SU-DHL-6 (cell line): ENCODE results near the gene HCAR2.

Source experiments
- H2AFZ ChIP-seq: fragments of 200-600 bp; sonication (generic); 2 replicates; pipeline ENCODE4 v1.6.1; 2014; ENCODE audit warnings: low read depth, mild to moderate bottlenecking, moderate library complexity, mixed read lengths, antibody characterized with exemption, low read length; ENCODE audit not compliant: severe bottlenecking
- H3F3A ChIP-seq: fragments of 200-600 bp; shearing (Covaris generic); 2 replicates; pipeline ENCODE4 v1.6.0; 2016; ENCODE audit warnings: antibody characterized with exemption, mild to moderate bottlenecking; ENCODE audit not compliant: insufficient read depth
- H3K27ac ChIP-seq: fragments of 200-600 bp; sonication (generic); 2 replicates; pipeline ENCODE4 v1.5.1; 2016; ENCODE audit warnings: low read depth, mild to moderate bottlenecking, low read length, moderate library complexity, mixed read lengths
- H3K27me3 ChIP-seq: fragments of 200-600 bp; sonication (generic), shearing (Covaris generic); 2 replicates; pipeline ENCODE4 v1.6.0; 2014; ENCODE audit warnings: mild to moderate bottlenecking, low read length
- H3K36me3 ChIP-seq: fragments of 200-600 bp; sonication (generic); 2 replicates; pipeline ENCODE4 v1.6.1; 2014; ENCODE audit warnings: mild to moderate bottlenecking, low read length, mixed read lengths
- H3K4me2 ChIP-seq: fragments of 300-600, 200-600 bp; shearing (Covaris generic), sonication (generic); 2 replicates; pipeline ENCODE4 v1.6.0; 2014; ENCODE audit warnings: low read length, low read depth, mild to moderate bottlenecking; ENCODE audit not compliant: poor library complexity, severe bottlenecking
- H3K4me3 ChIP-seq: fragments of 200-600 bp; sonication (generic); 2 replicates; pipeline ENCODE4 v1.5.1; 2014; ENCODE audit warnings: antibody characterized with exemption, low read length, mild to moderate bottlenecking, mixed read lengths; ENCODE audit not compliant: insufficient read depth, poor library complexity, severe bottlenecking
- H3K79me2 ChIP-seq: fragments of 200-600 bp; sonication (generic); 2 replicates; pipeline ENCODE4 v1.6.1; 2014; ENCODE audit warnings: mild to moderate bottlenecking, low read length, moderate library complexity; ENCODE audit not compliant: insufficient read depth
- H3K9ac ChIP-seq: fragments of 200-600 bp; sonication (generic); 2 replicates; pipeline ENCODE4 v1.7.0; 2014; ENCODE audit warnings: mild to moderate bottlenecking, low read length
- H3K9me2 ChIP-seq: fragments of 200-600 bp; sonication (generic); replicated peaks from 2 replicates; pipeline ENCODE4 v1.6.1; 2014; ENCODE audit warnings: low read length; ENCODE audit not compliant: insufficient read depth
- H3K9me3 ChIP-seq: fragments of 200-600 bp; sonication (generic); 2 replicates; pipeline ENCODE4 v1.6.1; 2014; ENCODE audit warnings: low read length, mixed read lengths; ENCODE audit not compliant: insufficient read depth
- H4K20me1 ChIP-seq: fragments of 200-600 bp; sonication (generic); 2 replicates; pipeline ENCODE4 v1.6.1; 2014; ENCODE audit warnings: low read depth, mild to moderate bottlenecking, antibody characterized with exemption, low read length, moderate library complexity, mixed read lengths
- CTCF ChIP-seq: fragments of 200-600 bp; sonication (generic); IDR thresholded peaks from one replicate; pipeline ENCODE4 v1.5.1; 2017; ENCODE audit warnings: antibody characterized with exemption, mild to moderate bottlenecking, low read length, moderate library complexity; ENCODE audit not compliant: insufficient read depth, poor library complexity, severe bottlenecking
- EZH2phosphoT487 ChIP-seq: fragments of 200-600 bp; sonication (generic), shearing (Covaris generic); conservative IDR thresholded peaks from 2 replicates; pipeline ENCODE4 v1.6.1; 2018; ENCODE audit warnings: mild to moderate bottlenecking, antibody characterized with exemption, low read length, moderate library complexity, mixed read lengths

The HCAR2 gene

GRCh38 chr12:122672515-122672914, 30.6 kb downstream of the HCAR2 start:
- Histone ChIP-seq H3K4me3 (no peak overlapping the region), H3K79me2 (no peaks in the 10 kb centered on the region), H3K9ac (no peak overlapping the region), H4K20me1 (no peaks in the 10 kb centered on the region), H3K27me3 (no peaks in the 10 kb centered on the region), H3K27ac (no peak overlapping the region), H3K9me3 (no peaks in the 10 kb centered on the region), H3K9me2 (no peaks in the 10 kb centered on the region), H3F3A (no peaks in the 10 kb centered on the region), H3K36me3 (no peaks in the 10 kb centered on the region), H3K4me2 (no peak overlapping the region), H2AFZ (no peak overlapping the region)
- no peak for TF ChIP-seq EZH2phosphoT487
- TF ChIP-seq CTCF: no peak

- no peak overlapping the region for H2AFZ ChIP-seq
- H3K9me2 ChIP-seq: no peaks in the 10 kb centered on the region
- H3K27ac ChIP-seq: no peak overlapping the region
- no peaks in the 10 kb centered on the region for H3K27me3 ChIP-seq
- no peaks in the 10 kb centered on the region for H3K9me3 ChIP-seq
- H3K4me2 ChIP-seq: no peak overlapping the region
- H3K4me3 ChIP-seq: no peak overlapping the region
- H3K9ac ChIP-seq: no peak overlapping the region
- H3K36me3 ChIP-seq: no peaks in the 10 kb centered on the region
- H4K20me1 ChIP-seq: no peaks in the 10 kb centered on the region
- TF ChIP-seq EZH2phosphoT487 (no peak), CTCF (no peak)
- no peaks in the 10 kb centered on the region for H3K79me2 ChIP-seq
- no peaks in the 10 kb centered on the region for H3F3A ChIP-seq
Measured at GRCh38 chr12:122669397-122670070, 33.6 kb downstream of the HCAR2 start.

GRCh38 chr12:122668268-122668667, 34.9 kb downstream of the HCAR2 start:
- no peaks in the 10 kb centered on the region for H3K36me3 ChIP-seq
- TF ChIP-seq EZH2phosphoT487 (no peak), CTCF (no peak)
- H3K9ac ChIP-seq: no peak overlapping the region
- H3K9me3 ChIP-seq: no peaks in the 10 kb centered on the region
- H4K20me1 ChIP-seq: no peaks in the 10 kb centered on the region
- H3K27ac ChIP-seq: no peak overlapping the region
- H3K4me3 ChIP-seq: no peak overlapping the region
- no peaks in the 10 kb centered on the region for H3K9me2 ChIP-seq
- no peaks in the 10 kb centered on the region for H3K79me2 ChIP-seq
- no peak overlapping the region for H3K4me2 ChIP-seq
- no peaks in the 10 kb centered on the region for H3K27me3 ChIP-seq
- no peaks in the 10 kb centered on the region for H3F3A ChIP-seq
- no peak overlapping the region for H2AFZ ChIP-seq

- H3K4me3 ChIP-seq: no peak overlapping the region
- H3K27ac ChIP-seq: no peak overlapping the region
- no peaks in the 10 kb centered on the region for H3K79me2 ChIP-seq
- no peak overlapping the region for H3K4me2 ChIP-seq
- no peaks in the 10 kb centered on the region for H3K36me3 ChIP-seq
- H3K27me3 ChIP-seq: no peaks in the 10 kb centered on the region
- no peaks in the 10 kb centered on the region for H4K20me1 ChIP-seq
- H3K9me3 ChIP-seq: no peaks in the 10 kb centered on the region
- no peaks in the 10 kb centered on the region for H3K9me2 ChIP-seq
- no peak overlapping the region for H3K9ac ChIP-seq
- no peak overlapping the region for H2AFZ ChIP-seq
- H3F3A ChIP-seq: no peaks in the 10 kb centered on the region
- TF ChIP-seq CTCF: no peak
Measured at GRCh38 chr12:122665759-122666158, 37.4 kb downstream of the HCAR2 start.
